Measurements from ENCODE around the gene THAP11.

Gene THAP11

GRCh38 chr16:67877064-67877463 is 34.9 kb downstream of the THAP11 start:
- Histone ChIP-seq H3K9me3 (ENCODE audit: severe bottlenecking) (no peaks in the 10 kb centered on the region), H3K4me3 (ENCODE audit: severe bottlenecking) (no peak overlapping the region), H3K27me3 (ENCODE audit: insufficient read depth, poor library complexity, severe bottlenecking) (no peaks in the 10 kb centered on the region), H3K27ac (ENCODE audit: poor library complexity, severe bottlenecking) (no peak overlapping the region), H3K36me3 (ENCODE audit: low read depth) (peaks cover 55% of the 10 kb centered on the region), H3K4me1 (ENCODE audit: insufficient read depth, poor library complexity, severe bottlenecking) (peaks cover 8% of the 10 kb centered on the region)
- TF ChIP-seq CTCF (IDR thresholded peaks at IDR 0.05; ENCODE audit: poor library complexity, severe bottlenecking): no peak
- DNase-seq (ENCODE audit: low spot score) (no peak), ATAC-seq (ENCODE audit: low read depth) (no peak)

- no peaks in the 10 kb centered on the region for H3K9me3 ChIP-seq (ENCODE audit: severe bottlenecking)
- no peak for ATAC-seq (ENCODE audit: low read depth)
- TF ChIP-seq CTCF (IDR thresholded peaks at IDR 0.05; ENCODE audit: poor library complexity, severe bottlenecking): no peak
- DNase-seq (ENCODE audit: low spot score): no peak
- H3K36me3 ChIP-seq (ENCODE audit: low read depth): peaks cover 66% of the 10 kb centered on the region
- no peak overlapping the region for H3K27ac ChIP-seq (ENCODE audit: poor library complexity, severe bottlenecking)
- no peak overlapping the region for H3K4me3 ChIP-seq (ENCODE audit: severe bottlenecking)
- H3K4me1 ChIP-seq (ENCODE audit: insufficient read depth, poor library complexity, severe bottlenecking): peaks cover 8% of the 10 kb centered on the region
- no peaks in the 10 kb centered on the region for H3K27me3 ChIP-seq (ENCODE audit: insufficient read depth, poor library complexity, severe bottlenecking)
These were observed 36.1 kb downstream of the THAP11 start for GRCh38 chr16:67878232-67878631.

GRCh38 chr16:67878846-67879245 is 36.7 kb downstream of the THAP11 start:
- H3K27ac ChIP-seq (ENCODE audit: poor library complexity, severe bottlenecking): no peak overlapping the region
- H3K27me3 ChIP-seq (ENCODE audit: insufficient read depth, poor library complexity, severe bottlenecking): no peaks in the 10 kb centered on the region
- no peaks in the 10 kb centered on the region for H3K9me3 ChIP-seq (ENCODE audit: severe bottlenecking)
- no peak overlapping the region for H3K4me3 ChIP-seq (ENCODE audit: severe bottlenecking)
- no peak for TF ChIP-seq CTCF (IDR thresholded peaks at IDR 0.05; ENCODE audit: poor library complexity, severe bottlenecking)
- peaks cover 7% of the 10 kb centered on the region for H3K4me1 ChIP-seq (ENCODE audit: insufficient read depth, poor library complexity, severe bottlenecking)
- DNase-seq (ENCODE audit: low spot score) (no peak), ATAC-seq (ENCODE audit: low read depth) (no peak)
- peaks cover 72% of the 10 kb centered on the region for H3K36me3 ChIP-seq (ENCODE audit: low read depth)

- no peak for TF ChIP-seq CTCF (IDR thresholded peaks at IDR 0.05; ENCODE audit: poor library complexity, severe bottlenecking)
- Histone ChIP-seq H3K4me3 (ENCODE audit: severe bottlenecking) (no peak overlapping the region), H3K9me3 (ENCODE audit: severe bottlenecking) (no peaks in the 10 kb centered on the region), H3K36me3 (ENCODE audit: low read depth) (peaks cover 77% of the 10 kb centered on the region), H3K27me3 (ENCODE audit: insufficient read depth, poor library complexity, severe bottlenecking) (no peaks in the 10 kb centered on the region), H3K4me1 (ENCODE audit: insufficient read depth, poor library complexity, severe bottlenecking) (peaks cover 3% of the 10 kb centered on the region), H3K27ac (ENCODE audit: poor library complexity, severe bottlenecking) (no peak overlapping the region)
- ATAC-seq (ENCODE audit: low read depth) (no peak), DNase-seq (ENCODE audit: low spot score) (no peak)
These were observed 37.3 kb downstream of the THAP11 start for GRCh38 chr16:67879462-67879861.

GRCh38 chr16:67879936-67880335 is 37.8 kb downstream of the THAP11 start:
- H3K27me3 ChIP-seq (ENCODE audit: insufficient read depth, poor library complexity, severe bottlenecking): no peaks in the 10 kb centered on the region
- ATAC-seq (ENCODE audit: low read depth) (no peak), DNase-seq (ENCODE audit: low spot score) (no peak)
- peaks cover 4% of the 10 kb centered on the region for H3K4me1 ChIP-seq (ENCODE audit: insufficient read depth, poor library complexity, severe bottlenecking)
- H3K4me3 ChIP-seq (ENCODE audit: severe bottlenecking): no peak overlapping the region
- peaks cover 77% of the 10 kb centered on the region for H3K36me3 ChIP-seq (ENCODE audit: low read depth)
- H3K27ac ChIP-seq (ENCODE audit: poor library complexity, severe bottlenecking): no peak overlapping the region
- H3K9me3 ChIP-seq (ENCODE audit: severe bottlenecking): no peaks in the 10 kb centered on the region
- no peak for TF ChIP-seq CTCF (IDR thresholded peaks at IDR 0.05; ENCODE audit: poor library complexity, severe bottlenecking)
